Lung (tissue), 12 donors: Measurements from ENCODE around the gene TMEM255A. TPM values are rescaled to one million over a fixed set of nuclear protein-coding genes. Genes with fewer than 3 reads are reported as not detected.
"Not testable (repeated sequence)": the region's sequence is repeated elsewhere in the genome, so short reads cannot be mapped to it uniquely, and the experiment has no call there.

ENCODE experiments used
- ATAC-seq: fragments of 200-7000 bp; cut with Tn5 transposase; one replicate; pipeline ENCODE4 v1.9.1; 2020; ENCODE audit warnings: moderate number of reproducible peaks; ENCODE audit not compliant: insufficient read depth, low FRiP score
- DNase-seq, 3 donors: peaks; one replicate each; pipeline ENCODE4 v3.0.0-alpha.2; 2013 to 2017
- H3K27ac ChIP-seq, 2 donors: one replicate each; pipeline ENCODE4 v1.5.1; 2013; ENCODE audit warnings: mild to moderate bottlenecking in 2 of 2, moderate library complexity in 2 of 2, control low read depth in 1 of 2, inconsistent platforms in 1 of 2, low read depth in 1 of 2, low read length in 1 of 2
- H3K27me3 ChIP-seq, 3 donors: one replicate each; pipeline ENCODE4 v1.5.1; 2013; ENCODE audit warnings: low read length in 2 of 3; ENCODE audit not compliant: control insufficient read depth in 3 of 3, insufficient read depth in 3 of 3
- H3K36me3 ChIP-seq, 4 donors: one replicate each; pipeline ENCODE4 v1.5.1; 2013; ENCODE audit warnings: low read length in 4 of 4, mild to moderate bottlenecking in 1 of 4, moderate library complexity in 1 of 4; ENCODE audit not compliant: control insufficient read depth in 4 of 4, insufficient read depth in 4 of 4
- H3K4me1 ChIP-seq, 5 donors: one replicate each; pipeline ENCODE4 v1.5.1; 2013; ENCODE audit warnings: low read length in 5 of 5, mild to moderate bottlenecking in 2 of 5, moderate library complexity in 1 of 5; ENCODE audit not compliant: control insufficient read depth in 5 of 5, insufficient read depth in 5 of 5
- H3K4me3 ChIP-seq: one replicate; pipeline ENCODE4 v1.5.1; 2013; ENCODE audit warnings: mild to moderate bottlenecking, control low read depth, moderate library complexity
- H3K9ac ChIP-seq, 2 donors: one replicate each; pipeline ENCODE4 v1.5.1; 2013; ENCODE audit warnings: low read length in 2 of 2, control low read depth in 1 of 2; ENCODE audit not compliant: insufficient read depth in 1 of 2
- H3K9me3 ChIP-seq, 4 donors: one replicate each; pipeline ENCODE4 v1.5.1; 2013; ENCODE audit warnings: low read length in 3 of 4, mild to moderate bottlenecking in 1 of 4, moderate library complexity in 1 of 4; ENCODE audit not compliant: control insufficient read depth in 4 of 4, insufficient read depth in 3 of 4
- CTCF ChIP-seq: IDR thresholded peaks from 2 replicates; pipeline ENCODE4 v1.5.1; 2012; ENCODE audit warnings: mild to moderate bottlenecking; ENCODE audit errors: control extremely low read depth, extremely low read depth
- WGBS, 2 donors: extraction: QIAGEN DNeasy Blood & Tissue Kit; methylation state at CpG; one replicate each; pipeline ENCODE4 v1.1.7; 2013; 5-methylcytosine and 5-hydroxymethylcytosine counted together
- polyA plus RNA-seq, 2 donors: library from polyadenylated mRNA; stranded (reverse); fragments of 200-250 nt; gene quantifications; one replicate each; pipeline ENCODE4 v1.2.1, GENCODE V29; 2013
- total RNA-seq, 2 donors: library from RNA; depleted of rRNA in 1 of 2; stranded (reverse); fragments of >200 nt in 1 of 2; gene quantifications; one replicate each; pipeline ENCODE4 v1.2.1, GENCODE V29; 2014 to 2021
- donor health status: control.
- donor health status: control.
- donor health status: Bipolar disorder and iron deficiency.
- donor health status: healthy.
- donor health status: DM: yes; HTN: yes; CAD: no.

The TMEM255A gene
- total and polyA plus RNA-seq, 4 donors: 0.20 to 0.80 (median 0.45) TPM

DNA sequence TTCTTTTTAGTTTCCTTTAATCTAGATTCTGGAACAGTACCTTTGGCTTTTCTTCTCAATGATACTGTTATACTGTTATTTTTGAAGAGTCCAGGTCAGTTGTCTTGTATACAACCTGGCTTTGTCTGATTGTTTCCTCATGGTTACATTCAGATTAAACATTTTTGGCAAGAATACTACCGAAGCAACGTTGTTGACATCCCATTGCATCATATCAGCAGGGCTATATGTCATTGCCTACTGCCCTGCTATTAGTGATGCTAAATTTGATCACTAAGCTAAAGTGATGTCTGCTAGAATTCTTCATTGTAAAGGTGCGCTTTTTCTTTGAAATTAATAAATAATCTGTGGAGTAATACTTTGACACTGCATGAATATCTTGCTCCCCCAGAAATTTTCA lies 44.8 kb upstream of the TMEM255A start:
- Histone ChIP-seq H3K4me3 (no peak overlapping the region), H3K9me3 (peaks cover 0 to 3% (median 0%) of the 10 kb centered on the region in 4 donors), H3K9ac (no peak overlapping the region), H3K27ac (no peak overlapping the region), H3K4me1 (no peaks in the 10 kb centered on the region), H3K36me3 (no peaks in the 10 kb centered on the region), H3K27me3 (no peaks in the 10 kb centered on the region)
- 62 to 76% methylated on average over 3 of the region's 3 CpGs for WGBS, 2 donors
- DNase-seq (no peak), ATAC-seq (no peak)
- TF ChIP-seq CTCF: no peak

- H3K36me3 ChIP-seq: no peaks in the 10 kb centered on the region
- TF ChIP-seq CTCF: no peak
- no peaks in the 10 kb centered on the region for H3K4me1 ChIP-seq
- peaks cover 0 to 1% (median 0%) of the 10 kb centered on the region in 4 donors for H3K9me3 ChIP-seq
- DNase-seq: no peak
- no peak for ATAC-seq
- H3K27me3 ChIP-seq: no peaks in the 10 kb centered on the region
- H3K4me3 ChIP-seq: no peak overlapping the region
- 70 to 89% methylated on average over 4 of the region's 4 CpGs for WGBS, 2 donors
- no peak overlapping the region for H3K27ac ChIP-seq
- H3K9ac ChIP-seq: no peak overlapping the region
These were observed 39.3 kb upstream of the TMEM255A start for GRCh38 chrX:120350450-120351138.

- H3K27ac ChIP-seq, H3K4me3 ChIP-seq, H3K4me1 ChIP-seq, H3K27me3 ChIP-seq, H3K9ac ChIP-seq, H3K9me3 ChIP-seq, ATAC-seq, H3K36me3 ChIP-seq, DNase-seq: not testable (repeated sequence)
- WGBS, 2 donors: 74 to 77% methylated on average over 10 to 11 of the region's 11 CpGs
These were observed 33.3 kb upstream of the TMEM255A start for GRCh38 chrX:120344566-120344965.

DNA sequence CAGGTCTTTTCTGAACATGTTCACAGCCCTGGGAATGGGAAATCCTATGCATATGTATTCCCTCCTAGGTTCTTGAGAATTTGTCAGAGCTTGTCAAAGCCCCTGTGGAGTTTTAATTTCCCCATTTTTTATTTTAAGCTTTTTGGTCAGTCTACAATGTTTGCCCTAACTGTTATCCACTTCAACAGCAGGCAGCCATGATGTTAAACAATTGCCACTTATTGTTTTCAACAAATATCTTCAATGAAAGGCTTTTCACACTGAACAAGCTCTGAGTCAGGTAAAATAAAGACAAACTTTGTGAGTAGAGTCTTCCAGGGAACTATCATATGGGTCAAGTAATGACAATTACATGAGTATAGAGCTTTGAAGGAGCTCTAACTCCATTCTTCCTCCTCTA lies 25.6 kb upstream of the TMEM255A start:
- H3K4me1 ChIP-seq: no peaks in the 10 kb centered on the region
- TF ChIP-seq CTCF: no peak
- H3K27me3 ChIP-seq: no peaks in the 10 kb centered on the region
- no peak overlapping the region for H3K4me3 ChIP-seq
- H3K36me3 ChIP-seq: no peaks in the 10 kb centered on the region
- ATAC-seq (no peak), DNase-seq (no peak)
- H3K27ac ChIP-seq: no peak overlapping the region
- peaks cover 0 to 13% (median 5%) of the 10 kb centered on the region in 4 donors for H3K9me3 ChIP-seq
- H3K9ac ChIP-seq: no peak overlapping the region
